WERI-Rb-1 (cell line): ENCODE data around the gene RERE.

Experiments
- DNase-seq: peaks from one replicate; pipeline ENCODE4 v3.0.0-alpha.2; 2020
- H3K27ac ChIP-seq: fragments of 250-450 bp; sonication (Bioruptor Pico); 2 replicates; pipeline ENCODE4 v1.5.1; 2020; ENCODE audit warnings: mild to moderate bottlenecking, moderate library complexity
- H3K27me3 ChIP-seq: fragments of 250-450 bp; sonication (Bioruptor Pico); 2 replicates; pipeline ENCODE4 v1.5.1; 2021; ENCODE audit warnings: mild to moderate bottlenecking, low read depth, moderate library complexity; ENCODE audit not compliant: insufficient read depth, severe bottlenecking
- H3K36me3 ChIP-seq: fragments of 250-450 bp; sonication (Bioruptor Pico); 2 replicates; pipeline ENCODE4 v1.5.1; 2020; ENCODE audit warnings: mild to moderate bottlenecking, moderate library complexity
- H3K4me3 ChIP-seq: 2 replicates; pipeline ENCODE4 v1.5.1; 2011; ENCODE audit warnings: low read depth, mild to moderate bottlenecking, control low read depth, low read length
- H3K9me3 ChIP-seq: fragments of 250-450 bp; sonication (Bioruptor Pico); 2 replicates; pipeline ENCODE4 v1.5.1; 2021; ENCODE audit warnings: mild to moderate bottlenecking, moderate library complexity; ENCODE audit not compliant: severe bottlenecking
- CTCF ChIP-seq: IDR thresholded peaks from 2 replicates; pipeline ENCODE4 v1.5.1; 2011; ENCODE audit warnings: low read depth, mild to moderate bottlenecking, control low read depth, inconsistent platforms, low read length

The RERE gene

DNA sequence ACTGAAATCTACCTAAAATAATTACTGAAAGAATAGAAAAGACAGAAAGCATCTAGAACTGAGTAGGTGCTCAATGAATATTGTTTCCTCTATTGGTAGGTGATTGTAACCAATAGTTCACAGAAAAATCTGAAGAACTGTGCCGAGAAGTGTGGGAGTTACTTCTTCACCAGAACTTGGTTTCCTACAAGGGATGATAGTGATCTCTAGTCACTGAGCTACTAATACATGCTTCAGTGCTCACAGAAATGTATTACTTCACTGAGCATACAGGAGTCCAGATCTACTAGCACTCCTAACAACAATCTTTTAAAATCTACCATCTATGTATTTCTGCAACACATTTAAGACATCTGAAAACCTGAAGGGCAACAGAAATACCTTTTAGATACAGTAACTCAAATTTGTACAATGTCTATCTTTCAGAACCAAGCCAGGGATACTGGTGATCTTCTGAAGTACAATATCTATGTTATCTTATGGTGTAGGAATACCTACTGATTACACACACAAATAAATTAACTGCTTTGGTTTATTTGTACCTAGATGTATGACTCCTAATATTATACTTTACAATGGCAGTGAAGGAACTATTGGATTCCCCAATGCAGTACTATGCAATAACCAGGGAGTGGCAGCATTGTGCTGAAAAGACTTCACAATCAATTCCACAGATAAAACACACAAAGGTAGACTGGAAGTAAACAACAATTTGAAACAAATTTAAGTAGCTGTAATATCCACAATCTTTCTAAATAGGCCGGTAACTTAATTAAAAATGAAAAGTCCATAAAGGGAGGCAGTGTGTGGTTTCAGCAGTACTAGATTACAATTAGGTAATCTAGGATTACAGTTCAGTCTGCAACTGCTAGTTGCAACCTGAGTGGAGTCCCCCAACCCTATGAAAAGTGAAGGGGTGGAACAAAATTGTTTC lies 256.6 kb downstream of the RERE start:
- TF ChIP-seq CTCF, result peak; percentile 57; the same call in 1 of the 2 replicates
- Histone ChIP-seq H3K4me3 (no peak overlapping the region), H3K27me3 (no peaks in the 10 kb centered on the region), H3K9me3 (no peaks in the 10 kb centered on the region), H3K36me3 (peaks cover 23% of the 10 kb centered on the region), H3K27ac (peak overlapping the region; percentile 59)
- no peak for DNase-seq

- H3K4me3 ChIP-seq, result no peak overlapping the region
- peaks cover 28% of the 10 kb centered on the region for H3K36me3 ChIP-seq
- TF ChIP-seq CTCF, result no peak
- H3K27ac ChIP-seq, result peak overlapping the region; percentile 23
- H3K27me3 ChIP-seq, result no peaks in the 10 kb centered on the region
- no peaks in the 10 kb centered on the region for H3K9me3 ChIP-seq
- no peak for DNase-seq
Measured at GRCh38 chr1:8560035-8560434, 257.4 kb downstream of the RERE start.

DNA sequence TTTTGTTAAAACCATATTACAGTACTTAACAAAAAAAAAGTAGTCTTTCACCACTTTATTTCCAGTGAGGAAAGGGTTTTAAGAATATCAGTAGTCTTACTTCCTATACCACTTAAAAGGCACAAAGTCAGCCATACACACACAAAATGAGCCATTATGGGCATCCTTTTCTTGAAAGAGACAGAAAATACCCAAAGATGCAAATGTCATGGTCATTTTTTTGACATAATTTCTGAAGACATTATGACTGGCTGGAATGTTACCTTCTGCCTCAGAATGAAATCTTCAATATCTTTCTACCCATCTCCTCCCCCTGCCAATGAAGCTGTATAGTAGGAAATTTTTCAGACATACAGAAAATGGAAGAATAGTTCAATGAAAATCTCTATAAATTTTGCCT lies 261.9 kb downstream of the RERE start:
- Histone ChIP-seq H3K9me3 (no peaks in the 10 kb centered on the region), H3K4me3 (no peak overlapping the region), H3K27me3 (no peaks in the 10 kb centered on the region), H3K27ac (no peak overlapping the region), H3K36me3 (peaks cover 60% of the 10 kb centered on the region)
- TF ChIP-seq CTCF, result no peak
- no peak for DNase-seq

GRCh38 chr1:8554956-8555534 lies 262.4 kb downstream of the RERE start:
- Histone ChIP-seq H3K4me3 (no peak overlapping the region), H3K36me3 (peaks cover 62% of the 10 kb centered on the region), H3K27ac (no peak overlapping the region), H3K9me3 (no peaks in the 10 kb centered on the region), H3K27me3 (no peaks in the 10 kb centered on the region)
- no peak for DNase-seq
- TF ChIP-seq CTCF, result no peak

GRCh38 chr1:8552820-8553397 lies 264.5 kb downstream of the RERE start:
- TF ChIP-seq CTCF, result no peak
- H3K27ac ChIP-seq, result no peak overlapping the region
- DNase-seq, result no peak
- H3K36me3 ChIP-seq, result peaks cover 69% of the 10 kb centered on the region
- H3K9me3 ChIP-seq, result no peaks in the 10 kb centered on the region
- H3K4me3 ChIP-seq, result no peak overlapping the region
- H3K27me3 ChIP-seq, result no peaks in the 10 kb centered on the region
